ENCODE data around the gene PARD6A. TPM values are rescaled to one million over a fixed set of nuclear protein-coding genes. Genes with fewer than 3 reads are reported as not detected.

PARD6A gene
- total and polyA plus RNA-seq, 9 donors: 0.53 to 12.9 (median 4.7) TPM

DNA sequence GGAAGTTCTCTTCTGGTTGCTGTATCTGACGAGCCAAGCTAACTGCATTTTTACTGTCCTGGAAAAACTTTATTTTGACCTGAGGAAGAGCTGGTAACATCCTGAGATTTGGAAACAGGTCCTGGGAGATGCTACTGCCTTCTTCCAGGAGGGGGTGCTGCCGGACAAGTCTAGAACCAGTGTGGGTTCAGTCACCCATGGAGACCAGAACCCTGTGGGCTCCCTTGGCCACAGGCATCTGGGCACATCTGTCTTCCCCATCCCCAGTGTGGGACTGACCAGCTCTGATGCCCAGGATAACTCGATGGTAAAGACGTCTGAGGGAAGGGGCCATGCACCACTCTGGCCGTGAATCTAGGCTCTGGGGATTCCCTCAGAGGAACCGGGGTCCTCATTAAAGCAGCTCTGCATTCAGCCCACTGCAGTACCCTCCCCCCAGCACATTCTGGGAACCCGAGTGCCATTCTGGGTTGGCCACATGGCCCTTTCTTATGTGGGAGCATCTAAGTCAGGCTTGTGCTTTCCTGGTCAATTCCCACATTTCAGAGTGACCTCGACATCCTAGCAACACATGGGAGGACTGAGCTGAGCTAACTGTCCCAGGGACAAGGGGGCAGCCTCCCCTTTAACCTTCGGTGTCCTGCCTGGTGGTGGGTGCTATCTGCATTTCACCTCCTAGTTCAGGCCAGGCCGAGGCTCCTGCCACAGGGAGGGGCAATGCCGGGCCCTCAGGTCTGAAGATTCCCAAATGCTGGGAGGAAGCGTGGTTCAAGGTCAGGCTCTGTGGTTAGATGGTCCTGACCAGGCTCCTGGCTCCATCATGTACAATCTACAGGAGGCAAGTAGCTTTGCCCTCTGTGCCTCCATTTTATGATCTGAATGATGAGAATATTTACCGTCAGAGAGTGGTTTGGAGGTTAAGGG, 12.2 kb downstream of the PARD6A start:
- H3K27ac ChIP-seq: peak overlapping the region; percentile 46 to 72
- H3K4me1 ChIP-seq (ENCODE audit: insufficient read depth): peaks cover 12% of the 10 kb centered on the region
- DNase-seq: peak; percentile 62 to 79 (median 76)
- intact Hi-C loops (cut with DNase I): loop anchor here in 2 of 4 donors (10.0 kb wide), 2 partner anchors 132 to 352 kb away; partner anchors contain the start of genes DDX28 (in 1 of the 2), DUS2 (in 1 of the 2), RANBP10 (in 1 of the 2) and TSNAXIP1 (in 1 of the 2)
- no peaks in the 10 kb centered on the region for H3K27me3 ChIP-seq
- no peak for TF ChIP-seq POLR2A (IDR thresholded peaks at IDR 0.05)
- TF ChIP-seq EP300 (IDR thresholded peaks at IDR 0.05): no peak
- TF ChIP-seq, protein P1, sequence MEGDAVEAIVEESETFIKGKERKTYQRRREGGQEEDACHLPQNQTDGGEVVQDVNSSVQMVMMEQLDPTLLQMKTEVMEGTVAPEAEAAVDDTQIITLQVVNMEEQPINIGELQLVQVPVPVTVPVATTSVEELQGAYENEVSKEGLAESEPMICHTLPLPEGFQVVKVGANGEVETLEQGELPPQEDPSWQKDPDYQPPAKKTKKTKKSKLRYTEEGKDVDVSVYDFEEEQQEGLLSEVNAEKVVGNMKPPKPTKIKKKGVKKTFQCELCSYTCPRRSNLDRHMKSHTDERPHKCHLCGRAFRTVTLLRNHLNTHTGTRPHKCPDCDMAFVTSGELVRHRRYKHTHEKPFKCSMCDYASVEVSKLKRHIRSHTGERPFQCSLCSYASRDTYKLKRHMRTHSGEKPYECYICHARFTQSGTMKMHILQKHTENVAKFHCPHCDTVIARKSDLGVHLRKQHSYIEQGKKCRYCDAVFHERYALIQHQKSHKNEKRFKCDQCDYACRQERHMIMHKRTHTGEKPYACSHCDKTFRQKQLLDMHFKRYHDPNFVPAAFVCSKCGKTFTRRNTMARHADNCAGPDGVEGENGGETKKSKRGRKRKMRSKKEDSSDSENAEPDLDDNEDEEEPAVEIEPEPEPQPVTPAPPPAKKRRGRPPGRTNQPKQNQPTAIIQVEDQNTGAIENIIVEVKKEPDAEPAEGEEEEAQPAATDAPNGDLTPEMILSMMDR (IDR thresholded peaks at IDR 0.05): peak; percentile 30 to 61 (median 54)
- no peak overlapping the region for H3K4me3 ChIP-seq
- no peaks in the 10 kb centered on the region for H3K36me3 ChIP-seq
- 21 to 31% (median 24%) methylated on average over 13 of the region's 13 CpGs for WGBS, 3 donors
- H3K9me3 ChIP-seq: no peaks in the 10 kb centered on the region

DNA sequence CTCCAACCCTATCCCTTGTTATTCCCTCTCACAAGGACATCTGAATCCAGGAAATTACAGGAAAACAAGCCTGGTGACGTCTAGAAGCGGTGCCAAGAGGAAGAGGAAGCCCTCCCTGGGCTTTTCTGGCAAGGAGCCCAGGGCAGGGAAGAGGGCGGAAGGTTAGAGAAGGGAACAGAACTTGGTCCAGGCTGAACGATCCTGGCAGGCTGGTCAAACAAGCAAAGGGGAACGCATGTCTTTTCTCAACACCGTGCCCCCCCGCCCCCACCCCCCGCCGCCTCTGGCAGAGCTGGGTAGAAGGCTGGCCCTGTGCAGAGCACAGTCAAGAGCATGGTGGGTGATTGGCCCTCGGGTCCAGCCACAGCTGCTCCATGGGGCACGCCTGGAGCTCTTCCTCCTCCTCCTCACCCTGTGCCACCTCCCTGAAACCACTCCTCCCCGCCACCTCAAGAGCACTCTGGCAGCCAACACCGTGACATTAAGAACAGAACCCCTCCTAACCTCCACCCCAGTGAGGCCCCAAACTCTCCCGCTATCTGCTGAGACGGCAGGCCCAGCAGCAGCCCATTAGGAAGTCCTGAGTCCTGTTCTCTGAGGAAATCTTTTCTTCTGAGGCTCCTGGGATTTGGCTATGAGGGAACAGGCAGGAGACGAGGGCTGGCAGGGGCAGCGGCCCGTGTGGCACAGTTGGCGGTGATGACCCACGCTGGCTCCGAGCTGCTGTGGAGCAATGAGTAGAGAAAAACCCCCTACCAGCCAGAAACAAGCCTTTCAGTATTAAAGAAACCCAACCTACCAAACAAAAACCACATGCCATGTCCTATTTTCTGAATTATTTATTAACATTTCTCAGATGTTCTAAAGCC, 13.2 kb downstream of the PARD6A start:
- Histone ChIP-seq H3K9me3 (no peaks in the 10 kb centered on the region), H3K27me3 (no peaks in the 10 kb centered on the region), H3K27ac (peak overlapping the region; percentile 46 to 72), H3K36me3 (no peaks in the 10 kb centered on the region), H3K4me1 (ENCODE audit: insufficient read depth) (peaks cover 12% of the 10 kb centered on the region), H3K4me3 (no peak overlapping the region)
- TF ChIP-seq EP300 (IDR thresholded peaks at IDR 0.05) (no peak), POLR2A (IDR thresholded peaks at IDR 0.05) (no peak)
- intact Hi-C loops (cut with DNase I): loop anchor here in 2 of 4 donors (10.0 kb wide), 2 partner anchors 131 to 351 kb away; partner anchors contain the start of genes DDX28 (in 1 of the 2), DUS2 (in 1 of the 2), RANBP10 (in 1 of the 2) and TSNAXIP1 (in 1 of the 2)
- 42 to 53% (median 45%) methylated on average over 21 of the region's 21 CpGs for WGBS, 3 donors
- DNase-seq: peak; percentile 75 to 86 (median 75)

DNA sequence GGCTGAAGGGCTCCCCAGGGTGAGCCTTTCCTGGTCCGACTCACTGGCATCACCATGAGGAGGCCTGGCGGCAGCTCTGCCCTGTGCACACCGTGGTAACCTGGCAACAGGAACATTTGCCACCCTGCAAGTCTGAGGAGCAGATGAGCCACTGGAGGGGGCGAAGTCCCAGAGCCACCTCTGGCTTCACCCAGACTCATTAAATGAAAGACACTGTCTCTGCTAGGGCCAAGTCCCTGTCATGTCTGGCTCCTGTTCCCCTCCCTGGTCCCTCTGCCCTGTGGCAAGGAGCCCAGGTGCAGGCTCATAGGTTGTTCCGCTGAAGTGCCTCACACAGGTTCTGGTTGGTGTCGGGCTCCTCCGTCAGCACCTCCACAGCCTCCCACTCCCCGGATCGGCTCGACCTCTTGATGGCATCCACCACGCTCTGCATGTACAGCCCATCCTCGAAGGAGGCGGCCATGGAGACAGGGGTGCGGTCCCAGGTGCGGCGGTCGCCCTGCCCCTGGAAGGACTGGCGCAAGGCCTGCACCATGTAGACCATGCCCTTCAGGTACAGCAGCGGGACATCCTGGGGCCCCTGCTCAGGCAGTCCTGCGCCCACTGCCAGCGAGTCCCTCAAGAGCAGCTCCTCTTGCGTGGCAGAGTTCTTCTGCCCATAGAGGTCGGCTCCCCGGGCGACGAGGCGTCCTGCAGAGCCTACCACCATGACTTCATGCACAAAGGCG, 14.3 kb downstream of the PARD6A start:
- WGBS, 3 donors: 92 to 95% (median 92%) methylated on average over 28 of the region's 28 CpGs
- Histone ChIP-seq H3K4me3 (no peak overlapping the region), H3K36me3 (no peaks in the 10 kb centered on the region), H3K27me3 (no peaks in the 10 kb centered on the region), H3K27ac (peak overlapping the region in 1 of 2 donors; percentile 72), H3K4me1 (ENCODE audit: insufficient read depth) (peaks cover 12% of the 10 kb centered on the region), H3K9me3 (no peaks in the 10 kb centered on the region)
- intact Hi-C loops (cut with DNase I): loop anchor here in 2 of 4 donors (5.0 to 10.0 kb wide), 3 partner anchors 130 to 350 kb away; partner anchors contain the start of genes CTRL (in 1 of the 2), DDX28 (in 1 of the 2), DUS2 (in 1 of the 2) and RANBP10 (in 1 of the 2)
- TF ChIP-seq POLR2A (IDR thresholded peaks at IDR 0.05) (no peak), EP300 (IDR thresholded peaks at IDR 0.05) (no peak)
- TF ChIP-seq, protein P1 (IDR thresholded peaks at IDR 0.05): no peak
- peak in 1 of 5 donors; percentile 41 for DNase-seq

DNA sequence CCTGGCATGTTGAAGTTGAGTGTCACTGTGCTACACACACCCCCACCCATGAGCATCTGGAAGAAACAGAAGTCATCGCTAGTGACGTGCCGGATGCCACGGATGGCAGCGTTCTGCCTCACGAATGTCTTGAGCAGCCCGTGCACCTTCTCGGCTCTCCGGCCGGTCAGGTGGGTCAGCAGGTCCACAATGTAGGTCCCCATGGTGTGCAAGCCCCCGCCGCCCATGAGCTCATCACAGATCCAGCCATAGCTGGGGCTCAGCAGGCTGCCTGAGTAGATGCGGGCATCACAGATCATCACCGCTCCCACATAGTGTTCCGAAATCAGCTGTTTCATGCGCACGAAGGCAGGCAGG, 14.8 kb downstream of the PARD6A start:
- 91 to 96% (median 93%) methylated on average over 16 to 17 of the region's 17 CpGs for WGBS, 3 donors
- Histone ChIP-seq H3K36me3 (no peaks in the 10 kb centered on the region), H3K4me3 (no peak overlapping the region), H3K27ac (no peak overlapping the region), H3K27me3 (no peaks in the 10 kb centered on the region), H3K9me3 (no peaks in the 10 kb centered on the region), H3K4me1 (ENCODE audit: insufficient read depth) (peaks cover 12% of the 10 kb centered on the region)
- peak in 1 of 5 donors; percentile 38 for DNase-seq
- intact Hi-C loops (cut with DNase I): loop anchor here in 2 of 4 donors (5.0 to 10.0 kb wide), 3 partner anchors 129 to 349 kb away; partner anchors contain the start of genes CTRL (in 1 of the 2), DDX28 (in 1 of the 2), DUS2 (in 1 of the 2) and RANBP10 (in 1 of the 2)
- TF ChIP-seq POLR2A (IDR thresholded peaks at IDR 0.05) (no peak), EP300 (IDR thresholded peaks at IDR 0.05) (no peak)
- TF ChIP-seq, protein P1 (IDR thresholded peaks at IDR 0.05): no peak

Data from ovary (tissue), 9 donors.